ENCODE measurements around the gene SMIM30. TPM values are rescaled to one million over a fixed set of nuclear protein-coding genes. Genes with fewer than 3 reads are reported as not detected.

Gene SMIM30
- total RNA-seq, 1 experiment from 2014 or later, result 50.4 TPM

DNA sequence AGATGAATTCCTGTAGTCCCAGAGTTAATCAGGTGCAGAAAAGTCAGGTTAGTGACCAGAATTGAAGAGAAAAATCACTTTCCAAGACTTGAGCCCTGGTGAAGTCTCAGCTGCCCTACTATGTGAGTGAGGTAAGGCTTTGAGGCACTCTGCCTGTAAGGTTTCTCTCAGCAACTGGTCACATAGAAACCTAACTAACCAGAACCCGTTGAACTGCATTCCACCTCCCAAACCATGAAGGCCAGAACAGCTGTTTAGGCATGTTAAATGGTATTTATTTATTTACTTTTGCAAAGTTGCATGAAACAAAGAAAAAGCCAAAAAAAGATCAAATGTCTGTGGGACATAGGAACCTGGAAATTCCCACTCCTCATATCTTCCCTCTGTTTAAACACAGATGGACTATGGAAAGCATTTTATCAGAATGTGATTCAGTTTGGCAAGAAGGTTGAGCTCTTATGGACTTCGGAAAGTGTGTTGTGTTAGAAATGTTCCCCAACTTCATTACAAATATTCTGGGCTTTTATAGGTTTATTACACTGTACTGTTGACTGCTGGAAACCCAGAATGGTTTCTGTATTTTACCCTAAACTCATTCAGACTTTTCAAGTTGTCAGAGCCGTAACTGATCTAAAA, 19.0 kb downstream of the SMIM30 start:
- Histone ChIP-seq H4K20me1 (ENCODE audit: insufficient read depth, low read depth, low read length) (no peaks in the 10 kb centered on the region), H3K9ac (ENCODE audit: low read length) (no peak overlapping the region), H3K9me2 (replicated peaks; ENCODE audit: insufficient read depth, low read length) (no peaks in the 10 kb centered on the region), H3K9me3 (ENCODE audit: low read length) (no peaks in the 10 kb centered on the region), H2AFZ (ENCODE audit: low read length) (no peak overlapping the region), H3K4me3 (ENCODE audit: low read length) (no peak overlapping the region), H3K27ac (ENCODE audit: low read length) (no peak overlapping the region), H3K79me2 (ENCODE audit: low read length) (no peaks in the 10 kb centered on the region), H3K27me3 (ENCODE audit: low read length) (no peaks in the 10 kb centered on the region; the same call in 1 of the 2 replicates), H3K4me2 (ENCODE audit: low read depth, low read length, poor library complexity, severe bottlenecking) (no peak overlapping the region), H3K36me3 (ENCODE audit: insufficient read depth, low read length) (no peaks in the 10 kb centered on the region), H3K4me1 (ENCODE audit: low read length) (peaks cover 18% of the 10 kb centered on the region)
- no peak for DNase-seq

GRCh38 chr7:113094517-113095249, 23.7 kb downstream of the SMIM30 start:
- DNase-seq, result no peak
- H4K20me1 ChIP-seq (ENCODE audit: insufficient read depth, low read depth, low read length), result no peaks in the 10 kb centered on the region
- H3K36me3 ChIP-seq (ENCODE audit: insufficient read depth, low read length), result no peaks in the 10 kb centered on the region
- peaks cover 10% of the 10 kb centered on the region; the same call in 1 of the 2 replicates for H3K4me1 ChIP-seq (ENCODE audit: low read length)
- no peaks in the 10 kb centered on the region for H3K9me3 ChIP-seq (ENCODE audit: low read length)
- H3K4me3 ChIP-seq (ENCODE audit: low read length), result no peak overlapping the region
- peak overlapping the region; percentile 22 for H3K4me2 ChIP-seq (ENCODE audit: low read depth, low read length, poor library complexity, severe bottlenecking)
- no peaks in the 10 kb centered on the region; the same call in 1 of the 2 replicates for H3K27me3 ChIP-seq (ENCODE audit: low read length)
- H3K9ac ChIP-seq (ENCODE audit: low read length), result no peak overlapping the region
- H3K9me2 ChIP-seq (replicated peaks; ENCODE audit: insufficient read depth, low read length), result no peaks in the 10 kb centered on the region
- peak overlapping the region; percentile 53; the same call in 1 of the 2 replicates for H2AFZ ChIP-seq (ENCODE audit: low read length)
- no peaks in the 10 kb centered on the region for H3K79me2 ChIP-seq (ENCODE audit: low read length)
- H3K27ac ChIP-seq (ENCODE audit: low read length), result no peak overlapping the region

DNA sequence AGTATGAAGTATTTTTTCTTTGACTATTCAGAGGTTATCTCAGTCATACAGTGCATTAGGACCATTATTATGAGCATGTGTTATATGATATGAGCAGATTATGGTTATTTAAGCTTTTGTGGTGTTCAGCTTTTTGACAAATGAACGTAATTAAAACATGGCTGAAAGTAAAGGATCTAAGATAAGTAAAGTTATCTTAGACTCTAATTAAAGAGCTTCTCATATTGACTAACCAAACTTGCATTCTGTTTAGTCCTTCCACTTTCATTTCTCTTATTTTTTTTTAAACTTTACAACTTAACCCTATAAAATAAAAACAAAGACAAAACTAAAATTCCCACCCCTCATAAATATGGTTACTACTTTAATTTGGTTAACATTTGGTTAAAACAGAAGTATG, 24.8 kb downstream of the SMIM30 start:
- Histone ChIP-seq H3K79me2 (ENCODE audit: low read length) (no peaks in the 10 kb centered on the region), H4K20me1 (ENCODE audit: insufficient read depth, low read depth, low read length) (no peaks in the 10 kb centered on the region), H3K4me2 (ENCODE audit: low read depth, low read length, poor library complexity, severe bottlenecking) (no peak overlapping the region), H2AFZ (ENCODE audit: low read length) (no peak overlapping the region), H3K9me2 (replicated peaks; ENCODE audit: insufficient read depth, low read length) (no peaks in the 10 kb centered on the region), H3K27me3 (ENCODE audit: low read length) (no peaks in the 10 kb centered on the region; the same call in 1 of the 2 replicates), H3K36me3 (ENCODE audit: insufficient read depth, low read length) (no peaks in the 10 kb centered on the region), H3K4me3 (ENCODE audit: low read length) (no peak overlapping the region), H3K27ac (ENCODE audit: low read length) (no peak overlapping the region), H3K9ac (ENCODE audit: low read length) (no peak overlapping the region), H3K4me1 (ENCODE audit: low read length) (peaks cover 10% of the 10 kb centered on the region; the same call in 1 of the 2 replicates), H3K9me3 (ENCODE audit: low read length) (no peaks in the 10 kb centered on the region)
- DNase-seq, result no peak

DNA sequence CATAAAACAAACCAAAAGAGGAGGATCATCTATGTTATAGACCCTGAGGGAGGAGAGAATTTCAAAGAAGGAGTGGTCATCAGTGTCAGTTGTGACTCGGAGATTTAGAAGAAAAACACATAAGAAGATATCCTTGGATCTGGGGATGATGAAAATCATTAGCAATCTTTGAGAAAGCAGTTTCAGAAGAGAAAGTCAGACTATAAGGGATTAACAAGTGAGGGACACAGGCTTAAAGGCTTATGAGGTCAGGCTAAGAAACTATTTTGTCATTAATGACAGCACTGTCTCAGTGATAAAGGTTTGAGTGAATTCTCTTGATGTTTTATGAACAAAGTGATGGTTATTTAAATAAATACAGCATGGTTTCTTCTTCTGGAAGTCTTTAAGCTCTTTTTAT, 25.6 kb downstream of the SMIM30 start:
- H3K9me3 ChIP-seq (ENCODE audit: low read length), result no peaks in the 10 kb centered on the region

GRCh38 chr7:113087071-113087998, 31.0 kb downstream of the SMIM30 start:
- H3K9me3 ChIP-seq (ENCODE audit: low read length), result no peaks in the 10 kb centered on the region
- DNase-seq, result no peak
- no peak overlapping the region for H3K9ac ChIP-seq (ENCODE audit: low read length)
- H3K4me1 ChIP-seq (ENCODE audit: low read length), result peaks cover 5% of the 10 kb centered on the region; the same call in 1 of the 2 replicates
- no peaks in the 10 kb centered on the region for H3K36me3 ChIP-seq (ENCODE audit: insufficient read depth, low read length)
- no peaks in the 10 kb centered on the region for H3K79me2 ChIP-seq (ENCODE audit: low read length)
- H4K20me1 ChIP-seq (ENCODE audit: insufficient read depth, low read depth, low read length), result no peaks in the 10 kb centered on the region
- no peak overlapping the region for H2AFZ ChIP-seq (ENCODE audit: low read length)
- no peak overlapping the region for H3K4me3 ChIP-seq (ENCODE audit: low read length)
- no peaks in the 10 kb centered on the region for H3K9me2 ChIP-seq (replicated peaks; ENCODE audit: insufficient read depth, low read length)
- no peak overlapping the region for H3K4me2 ChIP-seq (ENCODE audit: low read depth, low read length, poor library complexity, severe bottlenecking)
- H3K27ac ChIP-seq (ENCODE audit: low read length), result no peak overlapping the region
- no peaks in the 10 kb centered on the region for H3K27me3 ChIP-seq (ENCODE audit: low read length)

More for the DNA sequence above, 25.6 kb downstream of the SMIM30 start:
- no peak for DNase-seq
- no peak overlapping the region for H3K9ac ChIP-seq (ENCODE audit: low read length)
- H3K36me3 ChIP-seq (ENCODE audit: insufficient read depth, low read length), result no peaks in the 10 kb centered on the region
- no peak overlapping the region for H3K4me3 ChIP-seq (ENCODE audit: low read length)
- H2AFZ ChIP-seq (ENCODE audit: low read length), result no peak overlapping the region
- H3K27me3 ChIP-seq (ENCODE audit: low read length), result no peaks in the 10 kb centered on the region; the same call in 1 of the 2 replicates
- H3K27ac ChIP-seq (ENCODE audit: low read length), result no peak overlapping the region
- no peaks in the 10 kb centered on the region for H3K9me2 ChIP-seq (replicated peaks; ENCODE audit: insufficient read depth, low read length)
- H3K79me2 ChIP-seq (ENCODE audit: low read length), result no peaks in the 10 kb centered on the region
- no peaks in the 10 kb centered on the region for H4K20me1 ChIP-seq (ENCODE audit: insufficient read depth, low read depth, low read length)
- H3K4me2 ChIP-seq (ENCODE audit: low read depth, low read length, poor library complexity, severe bottlenecking), result no peak overlapping the region
- peaks cover 10% of the 10 kb centered on the region; the same call in 1 of the 2 replicates for H3K4me1 ChIP-seq (ENCODE audit: low read length)

DNA sequence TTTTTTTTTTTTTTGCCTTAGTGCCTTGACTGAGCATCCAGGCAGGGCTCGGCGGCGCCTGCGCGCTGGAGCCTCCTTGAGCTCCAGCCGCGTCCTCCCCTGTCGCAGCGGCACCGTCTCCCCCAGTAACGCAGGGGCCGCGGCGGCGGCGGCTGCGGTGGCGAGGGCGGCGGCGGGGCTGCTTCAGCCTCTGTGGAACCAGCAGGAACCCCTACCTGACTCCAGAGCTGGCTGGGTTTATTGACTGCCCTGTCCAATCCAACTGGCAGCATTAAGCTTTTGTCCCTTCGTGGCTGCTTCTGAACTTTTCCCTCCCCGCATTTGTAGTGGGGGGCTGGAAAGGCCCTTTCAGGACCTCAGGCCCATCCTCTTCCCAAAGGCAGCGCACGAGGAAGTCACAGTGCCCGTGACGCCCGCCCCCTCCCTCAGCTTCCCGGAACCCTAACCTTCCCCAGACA, 31.9 kb downstream of the SMIM30 start, which contains the start of gene GPR85:
GPR85 (minus strand) TSS at position 397 of the 458 bp plus-strand sequence. CDS start 2,106 bp downstream, outside the sequence.
- Histone ChIP-seq H3K36me3 (ENCODE audit: insufficient read depth, low read length) (no peaks in the 10 kb centered on the region), H3K27me3 (ENCODE audit: low read length) (no peaks in the 10 kb centered on the region), H3K27ac (ENCODE audit: low read length) (no peak within 1 kb of the TSS), H3K9me3 (ENCODE audit: low read length) (no peaks in the 10 kb centered on the region), H3K4me2 (ENCODE audit: low read depth, low read length, poor library complexity, severe bottlenecking) (no peak within 1 kb of the TSS), H4K20me1 (ENCODE audit: insufficient read depth, low read depth, low read length) (no peaks in the 10 kb centered on the region), H3K79me2 (ENCODE audit: low read length) (no peaks in the 10 kb centered on the region), H3K9ac (ENCODE audit: low read length) (no peak within 1 kb of the TSS), H3K4me3 (ENCODE audit: low read length) (no peak within 1 kb of the TSS), H3K9me2 (replicated peaks; ENCODE audit: insufficient read depth, low read length) (no peaks in the 10 kb centered on the region), H3K4me1 (ENCODE audit: low read length) (peaks cover 5% of the 10 kb centered on the region; the same call in 1 of the 2 replicates), H2AFZ (ENCODE audit: low read length) (no peak within 1 kb of the TSS)
- DNase-seq, result no peak

DNA sequence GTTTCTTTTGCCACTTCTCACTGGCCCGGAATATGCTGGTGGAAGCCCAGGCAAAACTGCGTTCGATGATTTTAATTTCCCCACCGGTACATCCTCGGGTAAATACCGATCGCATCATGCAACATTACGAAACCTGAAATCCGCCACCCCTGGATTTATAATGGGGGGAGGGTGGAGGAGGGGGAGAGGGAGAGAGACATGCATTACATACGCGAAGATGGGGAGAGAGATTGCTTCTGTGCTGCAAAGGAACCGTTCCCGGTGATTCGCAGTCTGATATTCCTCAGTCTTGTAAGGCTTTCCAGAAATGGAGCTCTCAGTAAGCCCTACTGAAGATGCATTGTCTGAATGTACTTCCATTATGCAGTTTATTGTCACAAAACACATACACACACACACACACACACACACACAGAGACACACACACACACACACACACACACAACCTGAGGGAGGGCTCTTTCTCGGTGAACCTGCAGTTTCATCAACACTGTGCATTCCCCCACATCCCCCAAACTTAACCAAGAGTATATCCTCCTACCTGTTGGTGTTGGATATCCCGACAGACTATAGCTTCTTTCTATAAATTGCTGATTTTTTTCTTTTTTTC, 32.5 kb downstream of the SMIM30 start:
- H3K27me3 ChIP-seq (ENCODE audit: low read length), result no peaks in the 10 kb centered on the region
- DNase-seq, result no peak

More for the DNA sequence above, 32.5 kb downstream of the SMIM30 start:
- H4K20me1 ChIP-seq (ENCODE audit: insufficient read depth, low read depth, low read length), result no peaks in the 10 kb centered on the region
- H2AFZ ChIP-seq (ENCODE audit: low read length), result no peak overlapping the region
- no peak overlapping the region for H3K4me3 ChIP-seq (ENCODE audit: low read length)
- H3K4me1 ChIP-seq (ENCODE audit: low read length), result peaks cover 5% of the 10 kb centered on the region; the same call in 1 of the 2 replicates
- no peak overlapping the region for H3K4me2 ChIP-seq (ENCODE audit: low read depth, low read length, poor library complexity, severe bottlenecking)
- no peaks in the 10 kb centered on the region for H3K9me3 ChIP-seq (ENCODE audit: low read length)
- H3K9ac ChIP-seq (ENCODE audit: low read length), result no peak overlapping the region
- no peaks in the 10 kb centered on the region for H3K79me2 ChIP-seq (ENCODE audit: low read length)
- H3K36me3 ChIP-seq (ENCODE audit: insufficient read depth, low read length), result no peaks in the 10 kb centered on the region
- no peaks in the 10 kb centered on the region for H3K9me2 ChIP-seq (replicated peaks; ENCODE audit: insufficient read depth, low read length)
- no peak overlapping the region for H3K27ac ChIP-seq (ENCODE audit: low read length)

All from Karpas-422 (cell line).